HL-60/S4 treated with retinoic acid at 250 ng/mL for 4 days and 3 days (cell line): ENCODE results near the gene GRB14.
"Not testable (repeated sequence)": the region's sequence is repeated elsewhere in the genome, so short reads cannot be mapped to it uniquely, and the experiment has no call there.

Experiments
- in situ Hi-C: fragments of 300-500 bp; cut with MboI; formaldehyde crosslinking; loops from 2 replicates; pipeline ENCODE4 v1.7.0; 2022; ENCODE audit warnings: low sequenced_read_pairs

Gene GRB14

GRCh38 chr2:164620873-164621763 lies at the start of gene GRB14:
TSS of gene GRB14 (minus strand) at chr2:164621482. CDS start at chr2:164621309, 173 bp downstream.
- in situ Hi-C loops, result no loop called here

DNA sequence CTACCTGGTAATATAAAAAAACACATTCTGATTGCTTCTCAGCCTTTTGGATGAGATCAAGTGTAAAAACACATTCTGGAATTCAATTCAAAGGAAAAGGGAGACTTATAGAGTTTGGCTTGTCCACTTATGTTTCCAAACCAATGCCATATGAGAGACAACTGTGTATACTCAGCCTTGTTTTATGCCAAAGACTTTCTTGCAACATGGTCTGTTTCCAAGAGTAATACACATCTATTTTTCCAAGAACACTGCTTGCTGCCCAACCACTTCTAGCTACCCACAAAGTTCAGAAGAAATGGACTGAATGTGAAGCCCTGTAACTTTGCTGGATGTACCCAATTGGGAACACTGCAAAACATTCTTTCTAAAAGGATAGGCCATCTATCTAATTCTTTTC lies 48.0 kb upstream of the GRB14 start:
- in situ Hi-C loops, result no loop called here

- in situ Hi-C loops, result no loop called here
These were observed 46.3 kb upstream of the GRB14 start for GRCh38 chr2:164667566-164667965.

DNA sequence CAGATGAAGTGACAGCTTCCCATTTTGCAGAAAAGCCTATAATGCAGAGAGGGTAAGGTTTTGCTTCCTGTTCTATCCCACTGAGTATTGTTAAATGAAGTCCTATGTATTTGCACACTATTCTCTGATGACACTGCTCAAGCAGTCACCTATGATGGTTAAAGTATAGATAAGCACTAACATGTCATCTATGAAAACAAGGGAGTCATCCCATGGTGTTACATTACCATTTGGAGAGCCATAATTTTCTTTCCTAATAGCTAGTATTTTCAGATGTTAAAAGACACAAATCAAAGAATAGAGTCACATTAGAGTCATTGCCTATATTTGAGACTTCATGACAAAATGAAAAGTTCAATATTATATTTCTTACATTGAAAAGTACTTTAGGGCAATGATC lies 42.8 kb upstream of the GRB14 start:
- in situ Hi-C loops, result no loop called here

GRCh38 chr2:164662868-164663631 lies 41.8 kb upstream of the GRB14 start:
- in situ Hi-C loops, result no loop called here

DNA sequence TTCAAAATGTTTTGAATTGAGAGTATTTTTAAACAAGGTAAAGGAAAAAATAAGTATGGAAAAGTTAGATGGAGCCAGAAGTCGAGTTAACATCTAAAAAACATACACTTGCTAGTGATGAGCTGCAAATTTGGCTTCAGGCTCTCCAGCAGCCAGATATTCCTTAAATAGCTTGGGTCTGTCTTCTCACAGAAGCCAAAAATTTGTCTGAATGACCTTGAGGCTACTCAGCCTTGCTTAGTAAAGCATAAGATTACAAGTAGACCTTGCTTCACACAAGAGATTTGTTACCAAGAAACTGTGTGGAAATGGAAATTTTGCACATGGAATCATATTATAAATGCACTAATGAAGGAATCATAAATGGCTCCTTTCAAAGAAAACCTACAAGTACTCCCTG lies 40.8 kb upstream of the GRB14 start:
- in situ Hi-C loops, result no loop called here

DNA sequence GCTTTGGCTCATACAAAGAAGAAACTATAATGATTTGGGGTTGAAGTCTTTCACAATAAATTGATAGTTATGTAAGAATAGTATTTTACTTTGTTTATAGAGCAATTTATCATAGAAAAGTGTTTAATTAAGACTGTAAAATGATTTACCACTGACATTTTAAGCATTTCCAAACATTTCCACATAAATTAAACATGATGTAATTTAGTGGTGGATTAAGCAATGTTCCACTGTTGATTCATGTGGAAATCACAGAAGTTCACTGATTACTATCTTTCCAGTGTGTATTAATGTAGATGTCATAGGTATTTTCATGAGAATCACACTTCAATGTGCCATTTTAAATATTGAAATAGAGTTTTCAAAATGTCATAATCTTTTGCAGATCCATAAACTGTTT lies 40.1 kb upstream of the GRB14 start:
- in situ Hi-C loops, result no loop called here

GRCh38 chr2:164657129-164657528 lies 35.8 kb upstream of the GRB14 start:
- in situ Hi-C loops, result no loop called here

GRCh38 chr2:164655750-164656149 lies 34.5 kb upstream of the GRB14 start:
- in situ Hi-C loops, result no loop called here

DNA sequence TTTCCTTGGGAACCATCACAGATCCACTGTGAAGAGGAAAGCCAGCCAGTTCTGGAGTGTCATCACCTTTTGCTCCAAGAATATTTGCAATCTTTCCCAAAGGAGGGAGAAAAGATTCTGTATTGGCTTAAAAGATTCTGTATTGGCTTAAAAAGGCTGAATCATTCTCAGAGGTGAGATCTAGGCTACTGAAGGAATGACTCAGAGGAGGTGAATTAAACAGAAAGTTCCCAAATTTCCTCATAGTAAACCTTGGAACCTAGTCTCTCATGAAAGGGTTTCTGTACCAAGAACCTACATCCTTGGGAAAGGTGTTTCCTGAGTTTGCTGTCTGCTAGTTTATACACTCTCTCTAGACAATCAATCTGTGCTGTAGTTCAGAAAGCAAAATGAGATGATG lies 34.1 kb upstream of the GRB14 start:
- in situ Hi-C loops, result no loop called here

- in situ Hi-C loops, result no loop called here
These were observed 30.1 kb upstream of the GRB14 start for GRCh38 chr2:164651361-164651760.

DNA sequence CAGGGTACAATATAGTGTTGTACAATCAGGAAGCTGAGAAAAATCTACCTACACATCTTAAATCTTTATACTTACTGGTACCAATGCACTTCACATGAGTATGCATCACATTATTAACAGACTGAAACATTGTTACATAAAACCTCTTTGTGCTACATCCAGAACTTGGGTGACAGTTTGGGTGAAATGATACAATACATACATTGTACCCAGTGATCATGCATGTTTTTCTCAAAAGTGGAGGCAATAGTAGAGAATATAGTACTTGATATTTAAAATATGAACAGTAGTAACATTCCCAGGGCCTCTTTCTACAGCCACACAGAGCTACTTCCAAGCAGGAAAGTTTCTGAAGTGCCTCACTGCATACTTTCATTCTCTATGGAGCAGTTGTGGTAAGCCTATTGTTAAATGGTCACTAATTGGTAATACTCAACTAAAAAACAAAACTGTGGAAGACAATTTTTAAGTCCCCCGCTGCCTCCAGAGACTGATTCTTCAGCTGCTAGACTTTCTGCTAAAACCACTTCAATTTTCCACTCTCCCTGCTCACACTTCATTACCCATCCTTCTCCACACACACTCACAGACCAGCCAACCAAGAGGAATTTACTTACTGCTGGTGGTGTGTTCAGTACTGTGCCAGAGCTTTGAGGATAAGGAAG lies 22.9 kb upstream of the GRB14 start:
- in situ Hi-C loops, result no loop called here

- in situ Hi-C loops, result no loop called here
These were observed 21.8 kb upstream of the GRB14 start for GRCh38 chr2:164642946-164643555.

DNA sequence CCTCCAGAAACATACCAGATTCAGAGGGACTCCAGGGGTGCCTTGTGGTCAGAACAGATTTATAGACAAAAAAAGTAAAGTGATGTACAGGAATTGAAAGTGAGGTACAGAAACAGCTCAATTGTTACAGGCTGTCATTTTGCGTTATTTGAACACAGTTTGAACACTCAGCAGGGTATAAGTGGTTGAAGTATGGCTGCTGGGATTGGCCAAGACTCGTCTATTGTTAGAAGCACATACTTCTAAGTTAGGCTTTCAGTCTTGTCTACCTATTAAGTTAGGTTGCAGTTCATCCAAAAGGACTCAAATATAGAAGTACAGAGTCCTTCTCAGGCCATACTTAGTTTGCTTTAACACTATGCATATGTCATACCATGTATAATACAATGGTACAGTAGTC lies 21.0 kb upstream of the GRB14 start:
- in situ Hi-C loops, result no loop called here

- in situ Hi-C loops, result not testable (repeated sequence)
These were observed 7.0 kb upstream of the GRB14 start for GRCh38 chr2:164628319-164628718.

DNA sequence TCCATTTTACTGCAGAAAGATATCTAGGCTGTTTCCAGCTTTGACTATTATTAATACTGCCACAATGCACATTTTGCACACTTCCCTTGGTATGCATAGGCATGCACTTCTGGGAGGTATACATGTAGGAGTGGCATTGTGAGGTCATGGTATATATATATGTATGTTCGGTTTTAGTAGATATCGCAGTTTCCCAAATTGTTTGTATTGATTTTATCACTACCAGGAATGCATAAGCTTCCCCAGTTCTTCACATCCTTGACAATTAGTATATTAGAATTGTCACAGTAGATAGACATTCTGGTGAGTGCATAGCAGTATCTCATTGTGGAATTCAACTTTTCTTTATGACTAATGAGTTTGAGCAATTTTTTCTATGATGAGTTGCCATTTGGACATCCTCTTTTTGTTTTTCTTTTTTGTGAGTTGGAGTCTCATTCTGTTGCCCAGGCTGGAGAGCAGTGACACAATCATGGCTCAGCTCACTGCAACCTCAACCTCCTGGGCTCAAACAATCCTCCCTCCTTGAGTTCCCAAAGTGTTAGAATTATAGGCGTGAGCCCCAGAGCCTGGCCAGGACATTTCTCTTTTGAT lies 4.2 kb upstream of the GRB14 start:
- in situ Hi-C loops, result no loop called here

GRCh38 chr2:164624316-164624715 lies 3.0 kb upstream of the GRB14 start:
- in situ Hi-C loops, result no loop called here

GRCh38 chr2:164622338-164623106 lies 1.2 kb upstream of the GRB14 start:
- in situ Hi-C loops, result no loop called here

- in situ Hi-C loops, result no loop called here
These were observed 453 bp upstream of the GRB14 start for GRCh38 chr2:164621764-164622105.

DNA sequence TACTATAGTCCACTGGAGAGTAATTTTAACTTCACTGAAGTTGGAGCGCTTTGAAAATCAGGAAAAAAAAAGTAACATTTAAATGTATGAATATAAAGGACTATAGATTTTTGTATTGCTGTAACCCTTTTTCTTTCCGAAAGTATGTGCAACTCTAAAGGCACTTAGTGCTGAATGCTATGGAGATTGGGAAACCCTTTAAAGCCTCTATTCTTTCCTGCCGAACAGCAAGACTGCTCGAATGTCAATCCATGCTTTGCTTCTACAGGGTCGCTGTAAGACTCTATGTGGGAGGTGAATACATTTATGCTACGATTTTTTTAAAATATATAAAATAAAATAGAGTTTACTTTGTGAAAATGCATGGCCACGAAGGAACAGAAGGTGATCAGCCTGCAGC lies 825 bp downstream of the GRB14 start:
- in situ Hi-C loops, result no loop called here
